OCI-LY1 (cell line): ENCODE measurements around the gene SLCO6A1.

Source experiments
- H2AFZ ChIP-seq: fragments of 200-600 bp; sonication (generic), shearing (Covaris generic); 2 replicates; pipeline ENCODE4 v1.6.0; 2014; ENCODE audit warnings: antibody characterized with exemption, mild to moderate bottlenecking, low read length
- H3F3A ChIP-seq: fragments of 200-600 bp; sonication (generic), shearing (Covaris generic); 2 replicates; pipeline ENCODE4 v1.6.0; 2014; ENCODE audit warnings: mild to moderate bottlenecking, antibody characterized with exemption, low read length, moderate library complexity; ENCODE audit not compliant: insufficient read depth
- H3K27ac ChIP-seq: fragments of 200-600 bp; sonication (generic); 2 replicates; pipeline ENCODE4 v1.5.1; 2014; ENCODE audit warnings: low read length, mixed run types, mild to moderate bottlenecking, low read depth; ENCODE audit not compliant: poor library complexity, severe bottlenecking
- H3K27me3 ChIP-seq: fragments of 200-600 bp; sonication (generic); 2 replicates; pipeline ENCODE4 v1.6.0; 2014; ENCODE audit warnings: antibody characterized with exemption, mild to moderate bottlenecking, low read length, moderate library complexity; ENCODE audit not compliant: insufficient read depth
- H3K36me3 ChIP-seq: fragments of 200-600 bp; sonication (generic); 2 replicates; pipeline ENCODE4 v1.6.1; 2014; ENCODE audit warnings: mild to moderate bottlenecking, antibody characterized with exemption, low read length, moderate library complexity, mixed read lengths; ENCODE audit not compliant: insufficient read depth
- H3K4me1 ChIP-seq: fragments of 200-600 bp; sonication (generic); 2 replicates; pipeline ENCODE4 v1.5.1; 2014; ENCODE audit warnings: mild to moderate bottlenecking, low read length, moderate library complexity; ENCODE audit not compliant: insufficient read depth, severe bottlenecking
- H3K4me2 ChIP-seq: fragments of 200-600 bp; sonication (generic), shearing (Covaris generic); 2 replicates; pipeline ENCODE4 v1.6.1; 2014; ENCODE audit warnings: low read length
- H3K4me3 ChIP-seq: fragments of 200-600 bp; sonication (generic); 2 replicates; pipeline ENCODE4 v1.5.1; 2014; ENCODE audit warnings: low read length, low read depth, mild to moderate bottlenecking, mixed read lengths; ENCODE audit not compliant: poor library complexity, severe bottlenecking
- H3K79me2 ChIP-seq: fragments of 200-600 bp; shearing (Covaris generic); 2 replicates; pipeline ENCODE4 v1.6.1; 2016; ENCODE audit warnings: mixed run types, low read length, mixed read lengths; ENCODE audit not compliant: insufficient read depth
- H3K9ac ChIP-seq: fragments of 200-600 bp; sonication (generic), shearing (Covaris generic); 2 replicates; pipeline ENCODE4 v1.6.1; 2014; ENCODE audit warnings: mild to moderate bottlenecking, low read length, mixed read lengths
- H3K9me2 ChIP-seq: fragments of 200-600 bp; sonication (generic), shearing (Covaris generic); 2 replicates; pipeline ENCODE4 v1.6.1; 2014; ENCODE audit warnings: low read depth, mild to moderate bottlenecking, low read length, mixed read lengths
- H3K9me3 ChIP-seq: fragments of 200-600 bp; shearing (Covaris generic); 2 replicates; pipeline ENCODE4 v1.6.1; 2014; ENCODE audit warnings: low read length, mixed read lengths
- H4K20me1 ChIP-seq: fragments of 200-600 bp; sonication (generic), shearing (Covaris generic); 2 replicates; pipeline ENCODE4 v1.6.0; 2016; ENCODE audit warnings: mild to moderate bottlenecking, low read length; ENCODE audit not compliant: insufficient read depth
- CTCF ChIP-seq: fragments of 200-600 bp; sonication (generic), shearing (Covaris generic); IDR thresholded peaks from 2 replicates; pipeline ENCODE4 v1.5.1; 2017; ENCODE audit warnings: mild to moderate bottlenecking, antibody characterized with exemption, low read length, moderate library complexity, mixed read lengths
- EZH2 ChIP-seq: fragments of 200-600 bp; sonication (generic), shearing (Covaris generic); IDR thresholded peaks from 2 replicates; pipeline ENCODE4 v1.8.0; 2017; ENCODE audit warnings: borderline replicate concordance, mixed run types, mild to moderate bottlenecking, antibody characterized with exemption, low read length, moderate library complexity, mixed read lengths

Gene SLCO6A1

GRCh38 chr5:102324714-102325113 lies 174.1 kb downstream of the SLCO6A1 start:
- H2AFZ ChIP-seq, result no peak overlapping the region
- H3K4me2 ChIP-seq, result no peak overlapping the region
- no peaks in the 10 kb centered on the region for H3K27me3 ChIP-seq
- no peak overlapping the region for H3K27ac ChIP-seq
- no peaks in the 10 kb centered on the region for H3K9me3 ChIP-seq
- no peak overlapping the region for H3K4me3 ChIP-seq
- no peaks in the 10 kb centered on the region for H3F3A ChIP-seq
- TF ChIP-seq CTCF (no peak), EZH2 (no peak)
- no peaks in the 10 kb centered on the region for H3K79me2 ChIP-seq
- H3K36me3 ChIP-seq, result no peaks in the 10 kb centered on the region
- H3K4me1 ChIP-seq, result no peaks in the 10 kb centered on the region
- no peak overlapping the region for H3K9ac ChIP-seq
- H4K20me1 ChIP-seq, result no peaks in the 10 kb centered on the region
- H3K9me2 ChIP-seq, result no peaks in the 10 kb centered on the region
